ENCODE data around the gene SHISA5. TPM values are rescaled to one million over a fixed set of nuclear protein-coding genes. Genes with fewer than 3 reads are reported as not detected.

Gene SHISA5
- total RNA-seq, 2 donors from 2014 or later = 192 to 193 TPM

DNA sequence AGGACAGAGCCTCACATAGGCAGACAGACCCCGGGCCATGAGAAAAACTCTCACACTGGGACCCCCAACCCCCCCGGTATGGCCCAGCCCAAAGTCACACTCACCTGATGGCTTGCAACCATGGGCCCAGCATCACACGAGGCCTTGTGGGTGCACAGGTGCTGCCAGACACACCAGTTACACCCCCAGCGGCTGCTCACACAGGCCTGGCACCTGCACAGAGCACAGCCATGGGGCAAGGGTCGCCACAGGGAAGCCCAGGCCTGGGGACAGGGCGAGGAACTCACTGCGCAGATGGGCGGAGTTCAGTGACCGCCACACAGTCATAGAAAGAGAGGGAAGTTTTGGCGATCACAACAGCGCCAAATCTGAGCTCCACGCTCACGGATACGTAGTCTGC is 83.4 kb downstream of the SHISA5 start:
- no peak overlapping the region for H3K9ac ChIP-seq (ENCODE audit: extremely low read depth, low read length, poor library complexity, severe bottlenecking)
- Mint-ChIP-seq H3K4me3 (no peak overlapping the region), H3K36me3 (ENCODE audit: low read depth) (peaks cover 44% of the 10 kb centered on the region), H3K4me1 (peaks cover 6% of the 10 kb centered on the region), H3K27me3 (ENCODE audit: insufficient read depth) (no peaks in the 10 kb centered on the region), H3K9me3 (no peaks in the 10 kb centered on the region), H3K27ac (peak overlapping the region; percentile 7)
- no peak for DNase-seq
- no peak overlapping the region for H3K4me3 ChIP-seq (ENCODE audit: low read length)
- peaks cover 16% of the 10 kb centered on the region for H3K36me3 ChIP-seq (ENCODE audit: control insufficient read depth, insufficient read depth, low read length)
- WGBS, 2 experiments (ENCODE audit: insufficient coverage in 1 of 2, insufficient read length in 1 of 2) = 95 to 97% methylated on average over 14 of the region's 14 CpGs
- no peak overlapping the region for H3K27ac ChIP-seq (ENCODE audit: low read depth, low read length)
- H3K27me3 ChIP-seq (ENCODE audit: control insufficient read depth, insufficient read depth, low read length, poor library complexity, severe bottlenecking) = no peaks in the 10 kb centered on the region
- TF ChIP-seq, protein P1, sequence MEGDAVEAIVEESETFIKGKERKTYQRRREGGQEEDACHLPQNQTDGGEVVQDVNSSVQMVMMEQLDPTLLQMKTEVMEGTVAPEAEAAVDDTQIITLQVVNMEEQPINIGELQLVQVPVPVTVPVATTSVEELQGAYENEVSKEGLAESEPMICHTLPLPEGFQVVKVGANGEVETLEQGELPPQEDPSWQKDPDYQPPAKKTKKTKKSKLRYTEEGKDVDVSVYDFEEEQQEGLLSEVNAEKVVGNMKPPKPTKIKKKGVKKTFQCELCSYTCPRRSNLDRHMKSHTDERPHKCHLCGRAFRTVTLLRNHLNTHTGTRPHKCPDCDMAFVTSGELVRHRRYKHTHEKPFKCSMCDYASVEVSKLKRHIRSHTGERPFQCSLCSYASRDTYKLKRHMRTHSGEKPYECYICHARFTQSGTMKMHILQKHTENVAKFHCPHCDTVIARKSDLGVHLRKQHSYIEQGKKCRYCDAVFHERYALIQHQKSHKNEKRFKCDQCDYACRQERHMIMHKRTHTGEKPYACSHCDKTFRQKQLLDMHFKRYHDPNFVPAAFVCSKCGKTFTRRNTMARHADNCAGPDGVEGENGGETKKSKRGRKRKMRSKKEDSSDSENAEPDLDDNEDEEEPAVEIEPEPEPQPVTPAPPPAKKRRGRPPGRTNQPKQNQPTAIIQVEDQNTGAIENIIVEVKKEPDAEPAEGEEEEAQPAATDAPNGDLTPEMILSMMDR (conservative IDR thresholded peaks at IDR 0.05) = no peak
- no peaks in the 10 kb centered on the region for H3K4me1 ChIP-seq (ENCODE audit: control insufficient read depth, insufficient read depth, low read length)
- no peaks in the 10 kb centered on the region for H3K9me3 ChIP-seq (ENCODE audit: control insufficient read depth, low read length)

- DNase-seq = no peak
- H3K36me3 ChIP-seq (ENCODE audit: control insufficient read depth, insufficient read depth, low read length) = peaks cover 25% of the 10 kb centered on the region
These were observed 84.4 kb downstream of the SHISA5 start for GRCh38 chr3:48419597-48419996.

DNA sequence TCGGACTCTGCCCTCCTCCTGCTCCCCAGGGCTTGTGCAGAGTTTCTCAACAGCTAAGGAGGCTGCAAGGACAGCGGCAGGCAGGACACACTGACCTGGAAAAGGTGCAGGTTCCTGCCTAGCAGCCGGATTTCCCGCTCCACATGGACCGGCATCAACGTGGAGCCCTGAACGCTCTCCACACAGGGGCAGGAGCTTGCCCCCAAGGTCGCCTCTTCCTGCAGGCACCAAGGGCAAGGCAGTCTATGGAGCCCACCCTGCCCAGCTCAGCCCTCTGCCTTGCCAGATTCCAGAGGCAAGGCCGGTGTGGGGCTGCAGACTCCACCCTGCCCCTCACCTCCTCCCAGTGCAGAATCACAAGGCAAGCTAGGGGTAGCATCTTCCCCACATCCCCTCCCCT is 84.8 kb downstream of the SHISA5 start:
- no peak for DNase-seq
- no peak overlapping the region for H3K4me3 Mint-ChIP-seq

More at GRCh38 chr3:48419597-48419996, 84.4 kb downstream of the SHISA5 start:
- Mint-ChIP-seq H3K36me3 (ENCODE audit: low read depth) (peaks cover 50% of the 10 kb centered on the region), H3K4me3 (no peak overlapping the region), H3K27ac (no peak overlapping the region), H3K27me3 (ENCODE audit: insufficient read depth) (no peaks in the 10 kb centered on the region), H3K9me3 (no peaks in the 10 kb centered on the region), H3K4me1 (no peaks in the 10 kb centered on the region)
- Histone ChIP-seq H3K27ac (ENCODE audit: low read depth, low read length) (no peak overlapping the region), H3K4me3 (ENCODE audit: low read length) (no peak overlapping the region), H3K27me3 (ENCODE audit: control insufficient read depth, insufficient read depth, low read length, poor library complexity, severe bottlenecking) (no peaks in the 10 kb centered on the region), H3K9me3 (ENCODE audit: control insufficient read depth, low read length) (no peaks in the 10 kb centered on the region), H3K4me1 (ENCODE audit: control insufficient read depth, insufficient read depth, low read length) (no peaks in the 10 kb centered on the region), H3K9ac (ENCODE audit: extremely low read depth, low read length, poor library complexity, severe bottlenecking) (no peak overlapping the region)
- WGBS, 2 experiments (ENCODE audit: insufficient coverage in 1 of 2, insufficient read length in 1 of 2) = 94 to 100% methylated on average over 8 to 17 of the region's 17 CpGs
- TF ChIP-seq, protein P1 (conservative IDR thresholded peaks at IDR 0.05) = no peak

More for the DNA sequence above, 84.8 kb downstream of the SHISA5 start:
- peaks cover 29% of the 10 kb centered on the region for H3K36me3 ChIP-seq (ENCODE audit: control insufficient read depth, insufficient read depth, low read length)
- Mint-ChIP-seq H3K27ac (no peak overlapping the region), H3K9me3 (no peaks in the 10 kb centered on the region), H3K27me3 (ENCODE audit: insufficient read depth) (no peaks in the 10 kb centered on the region), H3K4me1 (no peaks in the 10 kb centered on the region), H3K36me3 (ENCODE audit: low read depth) (peaks cover 53% of the 10 kb centered on the region)
- H3K9me3 ChIP-seq (ENCODE audit: control insufficient read depth, low read length) = no peaks in the 10 kb centered on the region
- H3K27me3 ChIP-seq (ENCODE audit: control insufficient read depth, insufficient read depth, low read length, poor library complexity, severe bottlenecking) = no peaks in the 10 kb centered on the region
- TF ChIP-seq, protein P1 (conservative IDR thresholded peaks at IDR 0.05) = no peak
- no peak overlapping the region for H3K4me3 ChIP-seq (ENCODE audit: low read length)
- H3K27ac ChIP-seq (ENCODE audit: low read depth, low read length) = no peak overlapping the region
- H3K4me1 ChIP-seq (ENCODE audit: control insufficient read depth, insufficient read depth, low read length) = no peaks in the 10 kb centered on the region
- 94 to 97% methylated on average over 6 to 9 of the region's 9 CpGs for WGBS, 2 experiments (ENCODE audit: insufficient coverage in 1 of 2, insufficient read length in 1 of 2)
- H3K9ac ChIP-seq (ENCODE audit: extremely low read depth, low read length, poor library complexity, severe bottlenecking) = no peak overlapping the region

Data from endodermal cell (in vitro differentiated cells).